HepG2 (cell line): Measurements from ENCODE around the gene TSPAN11. TPM values are rescaled to one million over a fixed set of nuclear protein-coding genes. Genes with fewer than 3 reads are reported as not detected.

Experiments used
- ATAC-seq: fragments of 200-7000 bp; cut with Tn5 transposase; 3 replicates; pipeline ENCODE4 v1.9.1; 2020; ENCODE audit warnings: mild to moderate bottlenecking, moderate library complexity
- BruUV-seq: library from RNA; stranded (reverse); fragments of 400-500 nt; replicated peaks from 2 replicates; lab custom pipeline; 2021; lab: Mats Ljungman, UMichigan
- CTCF ChIA-PET: fragments of 300-600 bp; formaldehyde crosslinking; extraction: SDS; loops from one replicate; lab custom pipeline; 2021; ENCODE audit warnings: low total read pairs, inconsistent platforms, low intra/inter-chr PET ratio; lab: Yijun Ruan, JAX
- POLR2A ChIA-PET: fragments of 350-600 bp; sonication (Branson Sonifier 250); formaldehyde crosslinking; loops from one replicate; lab custom pipeline; 2020; ENCODE audit warnings: antibody characterized with exemption, inconsistent platforms; lab: Yijun Ruan, JAX
- DNase-seq: peaks from one replicate; pipeline ENCODE4 v3.0.0-alpha.2; 2015; ENCODE audit warnings: low spot score
- FAIRE-seq: peaks from 3 replicates; lab custom pipeline; 2011; peaks lifted over from hg19 to GRCh38; lab: Jason Lieb, UNC
- H2AFZ ChIP-seq: one replicate; pipeline ENCODE4 v1.6.1; 2011; ENCODE audit warnings: low read length, inconsistent platforms
- H3K27ac ChIP-seq: fragments of 300-600 bp; 3 replicates; pipeline ENCODE4 v1.8.0; 2011; ENCODE audit warnings: mixed run types, mild to moderate bottlenecking, mixed read lengths, low read length, inconsistent platforms; ENCODE audit not compliant: insufficient read depth; ENCODE audit errors: extremely low read length
- H3K27me3 ChIP-seq, 2 experiments: fragments of 200-600 bp in 1 of 2; 2 replicates in 1 of 2; 3 replicates in 1 of 2; pipeline versions ENCODE4 v1.6.0 to v1.8.0; 2011; ENCODE audit warnings: low read length in 2 of 2, mild to moderate bottlenecking in 2 of 2, moderate library complexity in 2 of 2, inconsistent platforms in 1 of 2; ENCODE audit not compliant: insufficient read depth in 2 of 2, control insufficient read depth in 1 of 2
- H3K36me3 ChIP-seq, 2 experiments: fragments of 200-600 bp in 1 of 2; replicated peaks in 1 of 2; 2 replicates in 1 of 2; 3 replicates in 1 of 2; pipeline versions ENCODE4 v1.5.1 to v1.8.0; 2011; ENCODE audit warnings: low read length in 2 of 2, inconsistent platforms in 1 of 2; ENCODE audit not compliant: insufficient read depth in 2 of 2, control insufficient read depth in 1 of 2
- H3K4me1 ChIP-seq: 2 replicates; pipeline ENCODE4 v1.5.1; 2012; ENCODE audit warnings: low read length, inconsistent platforms; ENCODE audit not compliant: insufficient read depth
- H3K4me2 ChIP-seq: 2 replicates; pipeline ENCODE4 v1.6.0; 2011; ENCODE audit warnings: low read depth, low read length, inconsistent platforms
- H3K4me3 ChIP-seq, 3 experiments: fragments of 200-600 bp in 1 of 3; sonication (generic), shearing (Covaris generic) in 1 of 3; replicated peaks in 1 of 3; 2 replicates each; pipeline ENCODE4 v1.5.1; 2011 to 2016; ENCODE audit warnings: low read length in 3 of 3, inconsistent platforms in 2 of 3, low read depth in 2 of 3, mild to moderate bottlenecking in 2 of 3, control low read depth in 1 of 3, mixed read lengths in 1 of 3; ENCODE audit not compliant: insufficient read depth in 1 of 3
- H3K79me2 ChIP-seq: one replicate; pipeline ENCODE4 v1.6.1; 2011; ENCODE audit warnings: low read length, inconsistent platforms; ENCODE audit not compliant: insufficient read depth
- H3K9ac ChIP-seq: 2 replicates; pipeline ENCODE4 v1.6.0; 2011; ENCODE audit warnings: mild to moderate bottlenecking, low read depth, low read length, inconsistent platforms; ENCODE audit not compliant: insufficient read depth
- H3K9me3 ChIP-seq: 2 replicates; pipeline ENCODE4 v1.5.1; 2012; ENCODE audit warnings: mild to moderate bottlenecking, low read length
- H4K20me1 ChIP-seq: 2 replicates; pipeline ENCODE4 v1.6.0; 2011; ENCODE audit warnings: inconsistent platforms, mild to moderate bottlenecking, low read length, moderate library complexity; ENCODE audit not compliant: insufficient read depth
- SMC3 ChIP-seq: IDR thresholded peaks from 2 replicates; pipeline ENCODE4 v1.6.1; 2011; ENCODE audit warnings: low read length, improper control_type of control experiment
- U2AF2 ChIP-seq: fragments of 200-400 bp; formaldehyde crosslinking; IDR thresholded peaks from 2 replicates; pipeline ENCODE4 v1.6.1; 2017; ENCODE audit warnings: low read depth, mild to moderate bottlenecking, low read length
- ZMAT3 ChIP-seq: sonication (generic); formaldehyde crosslinking; conservative IDR thresholded peaks from 2 replicates; pipeline ENCODE4 v1.7.0; 2021; ENCODE audit warnings: missing genetic modification reagents
- ZNF296 ChIP-seq: sonication (generic); formaldehyde crosslinking; conservative IDR thresholded peaks from 2 replicates; pipeline ENCODE4 v1.5.0; 2020; ENCODE audit warnings: mild to moderate bottlenecking, missing genetic modification reagents
- ZNF781 ChIP-seq: sonication (generic); formaldehyde crosslinking; IDR thresholded peaks from 2 replicates; pipeline ENCODE4 v1.5.1; 2020; ENCODE audit warnings: borderline replicate concordance, mild to moderate bottlenecking, missing genetic modification reagents; ENCODE audit errors: not compliant biosample characterization
- WGBS: methylation state at CpG from one replicate; pipeline ENCODE4 v1.1.6; 2017; ENCODE audit warnings: low lambda C conversion rate; 5-methylcytosine and 5-hydroxymethylcytosine counted together
- in situ Hi-C: cut with HindIII; loops from 2 replicates; pipeline ENCODE4 v1.10.0; 2017; ENCODE audit warnings: low pct_unique_long_range_greater_than_20kb; ENCODE audit not compliant: extremely low pct_ligation_motif_present
- intact Hi-C: fragments of 100-400 bp; cut with micrococcal nuclease; formaldehyde crosslinking; loops from one replicate; pipeline ENCODE4 v1.10.0; 2022; ENCODE audit not compliant: unreplicated experiment
- polyA plus RNA-seq, 8 experiments: library from polyadenylated mRNA; depleted of rRNA in 3 of 8; stranded (reverse) in 7 of 8; unstranded in 1 of 8; fragments of >200 nt; fragmentation: Illumina TruSeq in 4 of 8; extraction: Trizol in 4 of 8; gene quantifications; 2 replicates each; pipeline versions ENCODE4 v1.2.1 to v1.2.3, GENCODE V29; 2011 to 2016; ENCODE audit warnings: low read depth in 4 of 8, missing spikeins in 1 of 8, mixed read lengths in 1 of 8; ENCODE audit not compliant: insufficient read depth in 1 of 8
- total RNA-seq, 5 experiments: library from RNA; depleted of rRNA; stranded (reverse); fragments of >200 nt; fragmentation: Illumina TruSeq; extraction: Trizol; gene quantifications; 2 replicates each; pipeline ENCODE4 v1.2.3, GENCODE V29; 2016; ENCODE audit warnings: low read depth in 1 of 5
- TF ChIP-seq, protein P1 (sequence below): sonication (generic); formaldehyde crosslinking; IDR thresholded peaks from 2 replicates; pipeline ENCODE4 v1.8.1; 2023; ENCODE audit warnings: mild to moderate bottlenecking, missing genetic modification reagents
- TF ChIP-seq, protein P2 (sequence below): sonication (generic); formaldehyde crosslinking; IDR thresholded peaks from 2 replicates; pipeline ENCODE4 v1.4.0; 2020; ENCODE audit warnings: mild to moderate bottlenecking, missing genetic modification reagents
- TF ChIP-seq, protein P3 (sequence below): sonication (generic); formaldehyde crosslinking; IDR thresholded peaks from 2 replicates; pipeline ENCODE4 v1.4.0; 2020; ENCODE audit warnings: mild to moderate bottlenecking, missing genetic modification reagents
- TF ChIP-seq, protein P4 (sequence below): sonication (generic); formaldehyde crosslinking; IDR thresholded peaks from 2 replicates; pipeline ENCODE4 v1.5.0; 2020; ENCODE audit warnings: missing genetic modification reagents
- TF ChIP-seq, protein P5 (sequence below), 2 experiments: IDR thresholded peaks; 2 replicates each; pipeline ENCODE4 v1.6.1; 2011 to 2012; ENCODE audit warnings: low read length in 2 of 2, borderline replicate concordance in 1 of 2, low read depth in 1 of 2, mild to moderate bottlenecking in 1 of 2, moderate library complexity in 1 of 2

Gene TSPAN11
- total and polyA plus RNA-seq, 2 of the 13 experiments (the other 11 are each of a cell fraction or from before 2014, with no cell fraction given), result 0.01 to 0.07 TPM

DNA sequence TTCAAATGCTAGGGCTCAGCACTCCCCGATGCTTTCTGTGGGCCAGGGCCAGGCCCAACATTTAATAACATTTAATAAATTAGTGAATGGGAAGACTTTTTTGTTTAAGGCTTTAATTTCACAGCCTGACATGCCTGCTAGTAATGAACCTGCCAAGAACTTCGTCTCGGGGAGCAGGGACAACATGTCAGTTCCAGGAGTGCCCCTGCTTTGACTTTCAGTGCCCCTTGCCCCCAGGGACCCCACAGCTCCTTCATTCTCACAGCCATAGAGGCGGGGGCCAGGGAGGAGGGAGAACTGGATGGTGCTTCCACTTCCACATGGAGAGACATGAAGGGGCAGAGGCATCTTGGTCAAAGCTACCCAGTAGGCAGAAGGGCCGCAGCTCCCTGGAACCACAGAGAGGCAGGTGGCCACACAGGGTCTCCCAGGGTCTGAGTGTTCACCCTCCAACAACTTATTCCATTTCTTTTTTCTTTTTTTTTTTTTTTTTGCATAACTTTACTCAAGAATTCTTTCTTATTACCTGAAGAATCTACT lies 81.2 kb downstream of the TSPAN11 start (continued):
- no peak for TF ChIP-seq ZNF296 (CRISPR knock-in tag)

DNA sequence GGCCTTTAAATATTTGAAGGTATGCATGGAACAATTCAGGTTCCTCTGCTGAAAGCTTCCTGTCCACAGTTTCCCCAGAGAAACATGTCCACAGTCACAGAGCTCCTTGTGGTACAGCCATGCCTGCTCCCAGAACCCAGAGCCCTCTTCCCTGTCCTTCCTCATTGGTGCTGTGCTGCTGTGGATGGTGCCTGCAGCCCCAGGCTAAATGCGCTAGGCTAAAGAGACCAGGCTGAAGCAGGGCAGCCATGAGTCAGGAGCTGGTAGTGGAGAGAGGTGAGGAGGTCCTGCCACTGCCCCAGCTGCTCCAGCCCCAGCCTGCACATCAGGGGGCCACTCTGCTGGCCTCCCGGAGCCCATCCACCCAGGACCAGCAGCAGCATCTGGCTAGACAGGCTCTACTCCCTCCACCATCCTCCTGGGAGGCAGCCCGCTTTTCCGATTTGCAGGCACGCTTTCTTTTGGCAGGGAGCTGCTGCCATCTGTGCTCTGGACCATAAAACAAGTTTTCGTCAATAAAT lies 81.8 kb downstream of the TSPAN11 start:
- in situ Hi-C loops, result no loop called here
- Histone ChIP-seq H3K9me3 (no peaks in the 10 kb centered on the region), H3K79me2 (no peaks in the 10 kb centered on the region), H3K9ac (no peak overlapping the region), H3K4me1 (peaks cover 5% of the 10 kb centered on the region; the same call in 1 of the 2 replicates), H3K27me3 (no peaks in the 10 kb centered on the region; a peak in 1 of 5 replicates), H2AFZ (no peak overlapping the region), H4K20me1 (no peaks in the 10 kb centered on the region), H3K36me3 (no peaks in the 10 kb centered on the region), H3K4me3 (no peak overlapping the region), H3K27ac (no peak overlapping the region), H3K4me2 (no peak overlapping the region)
- no peak for DNase-seq
- BruUV-seq, result no TSS peak
- intact Hi-C loops, result no loop called here
- FAIRE-seq, result no peak
- CTCF ChIA-PET, result no interaction called here
- 68% methylated on average over 5 of the region's 6 CpGs for WGBS
- no peak for ATAC-seq
- TF ChIP-seq ZNF781 (CRISPR knock-in tag) (no peak), SMC3 (no peak), ZMAT3 (CRISPR knock-in tag) (no peak), U2AF2 (no peak)
- TF ChIP-seq, protein P1, sequence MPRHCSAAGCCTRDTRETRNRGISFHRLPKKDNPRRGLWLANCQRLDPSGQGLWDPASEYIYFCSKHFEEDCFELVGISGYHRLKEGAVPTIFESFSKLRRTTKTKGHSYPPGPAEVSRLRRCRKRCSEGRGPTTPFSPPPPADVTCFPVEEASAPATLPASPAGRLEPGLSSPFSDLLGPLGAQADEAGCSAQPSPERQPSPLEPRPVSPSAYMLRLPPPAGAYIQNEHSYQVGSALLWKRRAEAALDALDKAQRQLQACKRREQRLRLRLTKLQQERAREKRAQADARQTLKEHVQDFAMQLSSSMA (CRISPR knock-in tag), result no peak
- TF ChIP-seq, protein P2, sequence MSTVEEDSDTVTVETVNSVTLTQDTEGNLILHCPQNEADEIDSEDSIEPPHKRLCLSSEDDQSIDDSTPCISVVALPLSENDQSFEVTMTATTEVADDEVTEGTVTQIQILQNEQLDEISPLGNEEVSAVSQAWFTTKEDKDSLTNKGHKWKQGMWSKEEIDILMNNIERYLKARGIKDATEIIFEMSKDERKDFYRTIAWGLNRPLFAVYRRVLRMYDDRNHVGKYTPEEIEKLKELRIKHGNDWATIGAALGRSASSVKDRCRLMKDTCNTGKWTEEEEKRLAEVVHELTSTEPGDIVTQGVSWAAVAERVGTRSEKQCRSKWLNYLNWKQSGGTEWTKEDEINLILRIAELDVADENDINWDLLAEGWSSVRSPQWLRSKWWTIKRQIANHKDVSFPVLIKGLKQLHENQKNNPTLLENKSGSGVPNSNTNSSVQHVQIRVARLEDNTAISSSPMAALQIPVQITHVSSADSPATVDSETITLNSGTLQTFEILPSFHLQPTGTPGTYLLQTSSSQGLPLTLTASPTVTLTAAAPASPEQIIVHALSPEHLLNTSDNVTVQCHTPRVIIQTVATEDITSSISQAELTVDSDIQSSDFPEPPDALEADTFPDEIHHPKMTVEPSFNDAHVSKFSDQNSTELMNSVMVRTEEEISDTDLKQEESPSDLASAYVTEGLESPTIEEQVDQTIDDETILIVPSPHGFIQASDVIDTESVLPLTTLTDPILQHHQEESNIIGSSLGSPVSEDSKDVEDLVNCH (CRISPR knock-in tag), result no peak
- TF ChIP-seq, protein P3, sequence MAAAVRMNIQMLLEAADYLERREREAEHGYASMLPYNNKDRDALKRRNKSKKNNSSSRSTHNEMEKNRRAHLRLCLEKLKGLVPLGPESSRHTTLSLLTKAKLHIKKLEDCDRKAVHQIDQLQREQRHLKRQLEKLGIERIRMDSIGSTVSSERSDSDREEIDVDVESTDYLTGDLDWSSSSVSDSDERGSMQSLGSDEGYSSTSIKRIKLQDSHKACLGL, result no peak
- TF ChIP-seq, protein P4, sequence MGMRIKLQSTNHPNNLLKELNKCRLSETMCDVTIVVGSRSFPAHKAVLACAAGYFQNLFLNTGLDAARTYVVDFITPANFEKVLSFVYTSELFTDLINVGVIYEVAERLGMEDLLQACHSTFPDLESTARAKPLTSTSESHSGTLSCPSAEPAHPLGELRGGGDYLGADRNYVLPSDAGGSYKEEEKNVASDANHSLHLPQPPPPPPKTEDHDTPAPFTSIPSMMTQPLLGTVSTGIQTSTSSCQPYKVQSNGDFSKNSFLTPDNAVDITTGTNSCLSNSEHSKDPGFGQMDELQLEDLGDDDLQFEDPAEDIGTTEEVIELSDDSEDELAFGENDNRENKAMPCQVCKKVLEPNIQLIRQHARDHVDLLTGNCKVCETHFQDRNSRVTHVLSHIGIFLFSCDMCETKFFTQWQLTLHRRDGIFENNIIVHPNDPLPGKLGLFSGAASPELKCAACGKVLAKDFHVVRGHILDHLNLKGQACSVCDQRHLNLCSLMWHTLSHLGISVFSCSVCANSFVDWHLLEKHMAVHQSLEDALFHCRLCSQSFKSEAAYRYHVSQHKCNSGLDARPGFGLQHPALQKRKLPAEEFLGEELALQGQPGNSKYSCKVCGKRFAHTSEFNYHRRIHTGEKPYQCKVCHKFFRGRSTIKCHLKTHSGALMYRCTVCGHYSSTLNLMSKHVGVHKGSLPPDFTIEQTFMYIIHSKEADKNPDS (CRISPR knock-in tag), result no peak
- TF ChIP-seq, protein P5, sequence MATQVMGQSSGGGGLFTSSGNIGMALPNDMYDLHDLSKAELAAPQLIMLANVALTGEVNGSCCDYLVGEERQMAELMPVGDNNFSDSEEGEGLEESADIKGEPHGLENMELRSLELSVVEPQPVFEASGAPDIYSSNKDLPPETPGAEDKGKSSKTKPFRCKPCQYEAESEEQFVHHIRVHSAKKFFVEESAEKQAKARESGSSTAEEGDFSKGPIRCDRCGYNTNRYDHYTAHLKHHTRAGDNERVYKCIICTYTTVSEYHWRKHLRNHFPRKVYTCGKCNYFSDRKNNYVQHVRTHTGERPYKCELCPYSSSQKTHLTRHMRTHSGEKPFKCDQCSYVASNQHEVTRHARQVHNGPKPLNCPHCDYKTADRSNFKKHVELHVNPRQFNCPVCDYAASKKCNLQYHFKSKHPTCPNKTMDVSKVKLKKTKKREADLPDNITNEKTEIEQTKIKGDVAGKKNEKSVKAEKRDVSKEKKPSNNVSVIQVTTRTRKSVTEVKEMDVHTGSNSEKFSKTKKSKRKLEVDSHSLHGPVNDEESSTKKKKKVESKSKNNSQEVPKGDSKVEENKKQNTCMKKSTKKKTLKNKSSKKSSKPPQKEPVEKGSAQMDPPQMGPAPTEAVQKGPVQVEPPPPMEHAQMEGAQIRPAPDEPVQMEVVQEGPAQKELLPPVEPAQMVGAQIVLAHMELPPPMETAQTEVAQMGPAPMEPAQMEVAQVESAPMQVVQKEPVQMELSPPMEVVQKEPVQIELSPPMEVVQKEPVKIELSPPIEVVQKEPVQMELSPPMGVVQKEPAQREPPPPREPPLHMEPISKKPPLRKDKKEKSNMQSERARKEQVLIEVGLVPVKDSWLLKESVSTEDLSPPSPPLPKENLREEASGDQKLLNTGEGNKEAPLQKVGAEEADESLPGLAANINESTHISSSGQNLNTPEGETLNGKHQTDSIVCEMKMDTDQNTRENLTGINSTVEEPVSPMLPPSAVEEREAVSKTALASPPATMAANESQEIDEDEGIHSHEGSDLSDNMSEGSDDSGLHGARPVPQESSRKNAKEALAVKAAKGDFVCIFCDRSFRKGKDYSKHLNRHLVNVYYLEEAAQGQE (IDR thresholded peaks at IDR 0.05; ENCODE audit: borderline replicate concordance in 1 of 2, low read depth in 1 of 2, low read length in 2 of 2), result no peak
- POLR2A ChIA-PET, result no interaction called here
